GM18951 (cell line): ENCODE data around the gene IPO4.

ENCODE experiments used
- POLR2A ChIP-seq: IDR thresholded peaks from 4 replicates; pipeline ENCODE4 v1.6.1; 2011; ENCODE audit warnings: mild to moderate bottlenecking; ENCODE audit not compliant: insufficient read length, insufficient read depth; ENCODE audit errors: extremely low read depth
- in situ Hi-C: fragments of 300-500 bp; cut with MboI; formaldehyde crosslinking; loops from one replicate; pipeline ENCODE4 v1.12.0; 2022; ENCODE audit warnings: low sequenced_read_pairs, mixed read lengths, inconsistent platforms; ENCODE audit not compliant: unreplicated experiment

IPO4 gene

GRCh38 chr14:24167469-24168114 lies 21.0 kb downstream of the IPO4 start:
- no peak for TF ChIP-seq POLR2A
- in situ Hi-C loops = no loop called here

DNA sequence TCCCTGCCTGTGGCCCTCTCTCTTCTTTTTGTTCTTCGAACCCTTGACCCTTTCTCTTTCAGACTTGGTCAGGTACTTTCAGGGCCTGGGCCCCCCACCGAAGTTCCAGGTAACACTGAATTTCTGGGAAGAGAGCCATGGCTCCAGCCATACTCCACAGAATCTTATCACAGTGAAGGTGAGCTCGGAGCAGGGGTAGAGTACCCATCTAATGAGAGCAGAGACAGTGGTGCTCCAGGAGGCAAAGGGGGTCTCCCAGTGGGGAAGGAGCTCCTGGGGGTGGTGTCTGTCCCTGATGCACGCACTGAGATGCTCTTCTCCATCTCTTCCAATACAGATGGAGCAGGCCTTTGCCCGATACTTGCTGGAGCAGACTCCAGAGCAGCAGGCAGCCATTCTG lies 22.8 kb downstream of the IPO4 start:
- TF ChIP-seq POLR2A = no peak
- in situ Hi-C loops = no loop called here

DNA sequence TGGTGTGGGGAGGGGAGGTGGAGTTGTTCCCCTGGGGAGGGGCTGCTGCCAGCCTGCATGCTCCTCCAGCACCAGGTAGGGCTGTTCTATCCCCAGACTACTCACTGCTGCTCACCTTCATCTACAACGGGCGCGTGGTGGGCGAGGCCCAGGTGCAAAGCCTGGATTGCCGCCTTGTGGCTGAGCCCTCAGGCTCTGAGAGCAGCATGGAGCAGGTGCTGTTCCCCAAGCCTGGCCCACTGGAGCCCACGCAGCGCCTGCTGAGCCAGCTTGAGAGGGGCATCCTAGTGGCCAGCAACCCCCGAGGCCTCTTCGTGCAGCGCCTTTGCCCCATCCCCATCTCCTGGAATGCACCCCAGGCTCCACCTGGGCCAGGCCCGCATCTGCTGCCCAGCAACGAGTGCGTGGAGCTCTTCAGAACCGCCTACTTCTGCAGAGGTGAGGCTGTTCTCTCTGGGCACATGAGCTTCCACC lies 24.1 kb downstream of the IPO4 start:
- TF ChIP-seq POLR2A = no peak
- in situ Hi-C loops = no loop called here

GRCh38 chr14:24162093-24162492 lies 26.5 kb downstream of the IPO4 start:
- in situ Hi-C loops = no loop called here
- TF ChIP-seq POLR2A = no peak

DNA sequence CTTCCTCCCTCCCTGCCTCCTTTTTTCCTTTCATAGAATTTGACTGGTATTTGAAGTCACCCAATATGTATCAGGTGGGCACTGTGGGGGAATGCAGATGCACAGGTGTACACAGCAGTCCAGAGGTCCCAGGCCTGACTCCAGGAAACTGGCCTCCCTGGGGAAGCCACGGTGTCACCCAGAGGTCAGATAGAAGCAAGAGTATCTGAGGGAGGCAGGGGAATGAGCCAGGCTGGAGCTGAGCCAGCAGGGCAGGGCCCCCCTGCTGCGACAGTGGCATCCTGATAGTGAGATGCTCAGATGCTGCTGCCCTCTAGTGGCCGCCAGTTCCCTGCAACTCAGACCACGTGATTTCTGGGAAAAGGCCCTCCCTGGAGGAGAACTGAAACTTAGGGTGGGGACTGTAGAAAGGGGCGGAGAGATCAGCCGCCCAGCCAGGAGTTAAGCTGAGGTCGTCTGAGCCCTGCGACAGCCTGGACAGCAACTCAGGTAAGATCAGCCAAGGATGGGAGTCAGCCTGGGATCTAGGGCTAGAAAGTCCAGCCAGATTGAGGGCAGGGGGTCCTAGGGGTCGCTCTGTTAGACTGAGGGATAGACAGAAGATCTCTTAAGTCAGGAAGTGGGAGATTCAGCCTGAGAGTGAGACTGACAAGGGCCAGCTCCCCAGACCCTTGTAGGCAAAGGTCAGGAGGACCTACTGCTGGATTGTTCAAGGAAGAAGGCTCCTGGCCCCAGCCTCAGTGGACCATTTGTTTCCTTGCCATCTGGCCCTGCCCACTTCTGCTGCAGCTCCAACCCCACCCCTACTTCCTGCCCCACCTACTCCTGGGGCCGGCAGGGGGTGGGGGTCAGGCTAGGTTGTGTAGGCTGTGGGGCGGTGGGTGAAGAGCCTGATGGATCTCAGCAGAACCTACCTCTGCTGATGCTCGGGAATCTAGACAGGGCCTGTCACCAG lies 27.5 kb downstream of the IPO4 start, which contains the start of gene IRF9:
TSS of gene IRF9 (plus strand) at position 416 of the 955 bp plus-strand sequence. CDS start 880 bp downstream, outside the sequence.
- TF ChIP-seq POLR2A = peak; percentile 96
- in situ Hi-C loops = no loop called here

GRCh38 chr14:24160499-24160849 lies 28.1 kb downstream of the IPO4 start:
- in situ Hi-C loops = no loop called here
- no peak for TF ChIP-seq POLR2A

- no peak for TF ChIP-seq POLR2A
- in situ Hi-C loops = no loop called here
These were observed 28.7 kb downstream of the IPO4 start for GRCh38 chr14:24159777-24160498.

- no peak for TF ChIP-seq POLR2A
- in situ Hi-C loops = no loop called here
These were observed 31.3 kb downstream of the IPO4 start for GRCh38 chr14:24157331-24157730.

DNA sequence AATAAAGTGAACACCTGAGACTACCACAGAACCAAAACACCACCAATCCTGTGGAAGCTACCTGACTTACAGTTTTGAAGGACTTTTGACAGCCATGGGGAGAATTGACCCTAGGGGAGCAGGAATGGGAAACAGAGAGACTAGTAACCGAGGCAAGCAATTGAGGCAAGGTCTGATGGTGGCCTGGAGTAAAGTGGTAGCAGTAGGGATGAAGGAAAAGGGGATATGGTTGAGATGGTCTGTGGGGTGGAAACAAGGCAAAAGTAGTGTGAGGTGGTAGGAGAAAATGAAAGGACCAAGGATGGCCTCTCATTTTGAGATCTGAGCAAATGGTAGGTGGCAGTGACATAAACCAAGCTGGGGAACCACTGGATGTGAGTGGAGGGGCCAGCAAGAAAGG lies 31.8 kb downstream of the IPO4 start:
- in situ Hi-C loops = no loop called here
- TF ChIP-seq POLR2A = no peak

DNA sequence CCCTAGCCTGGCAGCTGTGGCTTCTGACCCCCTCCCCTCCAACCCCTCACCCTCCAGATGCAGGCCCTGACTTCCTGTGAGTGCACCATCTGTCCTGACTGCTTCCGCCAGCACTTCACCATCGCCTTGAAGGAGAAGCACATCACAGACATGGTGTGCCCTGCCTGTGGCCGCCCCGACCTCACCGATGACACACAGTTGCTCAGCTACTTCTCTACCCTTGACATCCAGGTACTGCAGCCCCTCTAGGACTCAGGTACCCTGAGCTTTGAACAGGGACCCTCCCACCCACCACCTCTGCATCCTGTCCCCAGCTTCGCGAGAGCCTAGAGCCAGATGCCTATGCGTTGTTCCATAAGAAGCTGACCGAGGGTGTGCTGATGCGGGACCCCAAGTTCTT lies 33.5 kb downstream of the IPO4 start:
- TF ChIP-seq POLR2A = no peak
- in situ Hi-C loops = no loop called here

DNA sequence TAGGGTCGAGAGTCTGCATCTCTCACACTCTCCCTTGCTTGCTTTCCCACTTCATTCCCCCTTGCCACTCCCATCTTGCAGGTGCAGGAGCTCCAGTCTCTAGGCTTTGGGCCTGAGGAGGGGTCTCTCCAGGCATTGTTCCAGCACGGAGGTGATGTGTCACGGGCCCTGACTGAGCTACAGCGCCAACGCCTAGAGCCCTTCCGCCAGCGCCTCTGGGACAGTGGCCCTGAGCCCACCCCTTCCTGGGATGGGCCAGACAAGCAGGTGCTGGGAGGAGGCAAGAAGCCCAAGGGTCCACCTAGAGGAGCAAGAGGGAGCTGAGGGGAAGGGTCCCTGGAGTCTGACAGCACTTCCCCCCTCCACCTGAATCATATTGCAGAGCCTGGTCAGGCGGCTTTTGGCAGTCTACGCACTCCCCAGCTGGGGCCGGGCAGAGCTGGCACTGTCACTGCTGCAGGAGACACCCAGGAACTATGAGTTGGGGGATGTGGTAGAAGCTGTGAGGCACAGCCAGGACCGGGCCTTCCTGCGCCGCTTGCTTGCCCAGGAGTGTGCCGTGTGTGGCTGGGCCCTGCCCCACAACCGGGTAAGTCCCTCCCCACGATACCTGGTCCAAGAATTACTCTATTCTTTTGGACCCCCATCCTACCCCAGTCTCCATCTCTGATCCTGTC lies 37.1 kb downstream of the IPO4 start:
- in situ Hi-C loops = no loop called here
- no peak for TF ChIP-seq POLR2A

DNA sequence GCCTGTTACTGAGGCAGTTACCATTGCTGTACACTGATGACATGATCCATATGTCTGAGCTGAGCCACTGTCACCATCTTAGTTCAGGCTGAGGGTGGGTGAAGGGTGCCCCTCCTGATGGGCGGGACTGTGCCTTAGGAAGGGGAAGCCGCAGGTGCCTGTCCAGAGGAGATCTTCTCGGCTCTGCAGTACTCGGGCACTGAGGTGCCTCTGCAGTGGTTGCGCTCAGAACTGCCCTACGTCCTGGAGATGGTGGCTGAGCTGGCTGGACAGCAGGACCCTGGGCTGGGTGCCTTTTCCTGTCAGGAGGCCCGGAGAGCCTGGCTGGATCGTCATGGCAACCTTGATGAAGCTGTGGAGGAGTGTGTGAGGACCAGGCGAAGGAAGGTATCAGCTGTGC lies 37.6 kb downstream of the IPO4 start:
- in situ Hi-C loops = no loop called here
- TF ChIP-seq POLR2A = no peak

- no peak for TF ChIP-seq POLR2A
- in situ Hi-C loops = no loop called here
These were observed 38.0 kb downstream of the IPO4 start for GRCh38 chr14:24150567-24150966.
